CD4-positive, alpha-beta T cell treated with Interferon gamma for 1 hour (primary cell): ENCODE data around the gene TRIM37.

ENCODE experiments used
- DNase-seq: peaks from one replicate; pipeline ENCODE4 v3.0.0-alpha.2; 2020

The TRIM37 gene

DNA sequence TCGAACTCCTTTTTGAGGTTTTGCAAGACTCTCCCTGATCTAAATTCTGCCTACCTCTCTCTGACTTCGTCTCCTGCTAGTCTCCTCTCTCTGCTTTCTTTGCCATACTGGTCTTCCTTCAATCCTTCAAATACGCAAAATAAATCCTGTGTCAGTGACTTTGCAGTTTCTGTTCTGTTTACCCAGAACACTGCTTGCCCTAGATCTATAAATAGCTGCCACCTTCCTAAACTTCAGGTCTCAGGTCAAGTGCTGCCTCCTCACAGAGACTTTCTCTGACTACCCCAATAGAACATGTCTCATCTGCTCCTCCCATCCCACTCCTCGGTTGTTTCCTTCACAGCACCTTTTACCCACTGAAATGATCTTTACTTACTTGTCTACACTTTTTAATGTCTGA lies 78.9 kb downstream of the TRIM37 start:
- no peak for DNase-seq

GRCh38 chr17:59026176-59026939 lies 80.3 kb downstream of the TRIM37 start:
- no peak for DNase-seq

DNA sequence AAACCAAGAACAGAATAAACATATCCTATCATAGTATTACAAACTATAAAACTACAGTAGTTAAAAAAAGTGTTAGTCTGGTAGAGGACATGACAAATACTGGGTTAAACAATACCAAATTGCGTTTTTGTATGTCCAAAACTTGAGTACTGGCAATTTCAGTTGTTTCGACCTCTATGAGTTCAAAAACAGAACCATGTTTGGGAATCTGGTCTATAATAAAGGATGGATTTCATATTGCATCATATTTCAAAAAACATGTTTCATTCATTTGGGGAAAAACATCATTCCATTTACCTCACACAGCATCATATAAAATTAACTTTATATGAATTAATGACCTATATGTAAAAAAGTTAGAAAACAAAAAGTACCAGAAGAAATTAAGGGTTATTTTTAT lies 81.8 kb downstream of the TRIM37 start:
- no peak for DNase-seq

DNA sequence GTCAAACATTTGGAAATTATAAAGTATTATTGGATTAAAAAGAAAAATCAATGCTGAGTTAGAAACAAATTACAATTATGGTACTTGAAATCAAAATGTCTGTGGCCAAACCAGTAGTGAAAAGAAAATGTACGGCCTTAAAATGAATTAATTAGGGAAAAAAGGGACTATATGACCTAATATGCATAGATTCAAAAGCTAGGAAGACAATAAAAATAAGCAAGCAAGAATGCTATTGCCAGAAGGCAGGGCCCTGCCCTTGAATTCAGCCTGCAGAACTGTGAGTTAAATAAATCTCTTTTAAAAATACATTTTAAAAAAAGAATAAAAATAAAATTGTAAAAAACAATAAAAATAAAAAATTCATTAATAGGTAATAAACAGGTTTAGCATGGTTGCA lies 88.7 kb downstream of the TRIM37 start:
- no peak for DNase-seq

DNA sequence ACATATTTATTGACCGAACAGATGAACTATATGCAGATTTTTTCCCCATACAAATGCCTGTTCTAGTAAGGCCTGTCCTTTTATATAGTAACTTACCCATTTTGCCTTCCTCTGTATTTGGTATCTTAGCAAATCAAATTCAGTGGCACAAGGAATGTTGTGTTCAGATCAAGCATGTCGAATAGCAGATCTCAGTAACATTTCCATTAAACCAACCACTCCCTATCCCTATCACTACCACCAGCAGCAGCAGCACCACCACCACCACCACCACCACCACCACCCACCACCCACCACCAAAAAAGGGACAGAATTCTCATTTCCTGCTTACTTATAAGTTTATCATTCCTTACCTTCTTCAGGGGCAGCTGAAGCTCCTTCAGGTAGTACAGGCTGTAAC lies 94.7 kb downstream of the TRIM37 start:
- DNase-seq: no peak

GRCh38 chr17:59010026-59010425 lies 96.7 kb downstream of the TRIM37 start:
- no peak for DNase-seq

DNA sequence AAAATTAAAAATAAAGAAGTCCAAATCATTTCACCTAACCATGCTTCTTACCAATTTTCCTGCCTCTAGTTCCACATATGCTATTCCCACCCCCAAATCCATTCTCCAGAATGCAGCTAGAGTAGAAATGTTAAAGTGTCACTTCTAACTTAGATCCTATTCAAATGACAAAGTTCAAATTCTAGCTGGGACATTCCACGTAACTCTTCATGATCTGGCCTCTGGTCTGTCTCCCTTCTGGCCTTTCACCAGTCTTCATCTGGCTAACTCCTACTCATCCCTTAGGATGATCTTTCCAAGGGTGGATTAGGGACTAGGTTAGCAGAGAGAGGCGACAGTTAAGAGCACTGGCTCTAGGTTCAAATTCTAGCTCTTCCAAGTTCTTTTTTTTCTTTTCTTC lies 97.9 kb downstream of the TRIM37 start:
- no peak for DNase-seq

- no peak for DNase-seq
Observed at GRCh38 chr17:59007995-59008394, 98.7 kb downstream of the TRIM37 start.

- peak; percentile 52 for DNase-seq
Observed at GRCh38 chr17:59004338-59005111, 102.2 kb downstream of the TRIM37 start.

- DNase-seq: no peak
Observed at GRCh38 chr17:59003860-59004259, 102.8 kb downstream of the TRIM37 start.

DNA sequence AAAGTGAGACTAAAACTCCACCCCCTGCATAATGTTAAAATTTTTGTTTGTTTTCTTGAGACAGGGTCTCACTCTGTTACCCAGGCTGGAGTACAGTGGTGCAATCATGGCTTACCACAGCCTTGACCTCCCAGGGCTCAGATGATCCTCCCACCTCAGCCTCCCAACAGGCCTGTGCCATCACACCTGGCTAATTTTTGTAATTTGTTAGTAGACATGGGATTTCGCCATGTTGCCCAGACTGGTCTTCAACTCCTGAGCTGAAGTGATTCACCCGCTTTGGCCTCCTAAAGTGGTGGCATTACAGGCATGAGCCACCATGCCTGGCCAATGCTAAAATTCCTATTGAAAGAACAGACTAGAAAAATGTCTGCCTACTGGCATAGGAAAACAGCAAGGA lies 103.8 kb downstream of the TRIM37 start:
- no peak for DNase-seq

DNA sequence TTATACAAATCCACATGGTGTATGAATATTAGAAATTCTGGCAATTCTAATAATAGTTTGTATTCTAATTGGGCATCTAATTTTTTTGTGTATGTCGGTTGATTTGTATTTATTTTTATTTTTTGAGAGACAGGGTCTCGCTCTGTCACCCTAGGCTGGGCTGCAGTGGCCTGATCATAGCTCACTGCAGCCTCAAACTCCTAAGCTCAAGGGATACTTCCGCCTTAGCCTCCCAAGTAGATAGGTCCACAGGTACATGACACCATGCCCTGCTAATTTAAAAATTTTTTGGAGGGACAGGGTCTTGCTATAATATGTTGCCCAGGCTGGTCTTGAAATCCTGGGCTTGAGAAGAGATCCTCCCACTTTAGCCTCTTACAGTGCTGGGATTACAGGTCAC lies 104.6 kb downstream of the TRIM37 start:
- DNase-seq: no peak

DNA sequence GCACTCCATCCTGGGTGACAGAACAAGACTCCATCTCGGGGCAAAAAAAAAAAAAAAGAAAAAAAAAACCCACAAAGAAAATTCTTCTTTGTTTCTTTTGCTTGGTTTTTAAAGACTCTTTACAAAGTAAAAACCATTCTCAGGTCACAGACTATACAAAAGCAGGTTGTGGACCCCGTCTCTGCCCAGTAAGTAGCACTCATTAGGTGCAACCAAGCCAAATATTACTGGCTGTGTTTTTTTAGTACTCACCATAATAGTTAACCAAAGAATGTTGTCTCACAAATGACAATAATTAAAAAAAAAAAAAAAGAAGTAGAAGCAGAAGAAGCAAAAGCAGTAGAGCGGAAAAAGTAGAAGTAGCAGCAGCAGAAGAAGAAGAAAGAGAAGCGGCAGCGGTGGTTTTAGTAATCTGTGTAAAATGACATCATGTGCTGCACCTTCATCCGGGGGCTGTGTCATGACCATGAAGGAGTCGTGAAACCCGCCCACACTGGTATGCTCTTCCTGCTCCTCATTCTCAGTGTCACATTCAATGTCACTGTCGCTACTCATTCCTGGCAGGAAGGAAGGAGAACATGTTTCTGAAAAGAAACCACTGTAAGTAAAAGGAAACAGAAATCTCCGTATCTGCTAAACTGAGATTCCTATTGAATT lies 105.4 kb downstream of the TRIM37 start:
- DNase-seq: peak; percentile 83

- DNase-seq: no peak
Observed at GRCh38 chr17:59000022-59000421, 106.7 kb downstream of the TRIM37 start.

DNA sequence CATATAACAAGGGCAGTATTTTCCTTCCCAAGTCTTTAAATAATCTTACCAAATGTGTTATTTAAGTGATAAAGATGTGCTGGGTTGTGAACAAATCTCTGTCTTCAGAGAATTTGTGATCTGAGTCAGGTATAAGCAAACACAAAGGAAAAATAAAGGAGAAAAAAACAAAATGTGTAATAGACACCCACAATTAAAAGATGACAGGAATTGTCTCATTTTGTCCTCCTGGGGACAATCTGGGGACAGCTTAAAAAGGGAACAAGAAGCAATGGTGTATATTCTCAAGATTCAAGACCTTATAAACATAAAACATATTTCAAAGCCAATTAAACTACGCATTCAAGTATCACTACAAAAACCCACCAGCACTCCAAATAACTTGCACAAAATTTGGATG lies 107.2 kb downstream of the TRIM37 start:
- no peak for DNase-seq

DNA sequence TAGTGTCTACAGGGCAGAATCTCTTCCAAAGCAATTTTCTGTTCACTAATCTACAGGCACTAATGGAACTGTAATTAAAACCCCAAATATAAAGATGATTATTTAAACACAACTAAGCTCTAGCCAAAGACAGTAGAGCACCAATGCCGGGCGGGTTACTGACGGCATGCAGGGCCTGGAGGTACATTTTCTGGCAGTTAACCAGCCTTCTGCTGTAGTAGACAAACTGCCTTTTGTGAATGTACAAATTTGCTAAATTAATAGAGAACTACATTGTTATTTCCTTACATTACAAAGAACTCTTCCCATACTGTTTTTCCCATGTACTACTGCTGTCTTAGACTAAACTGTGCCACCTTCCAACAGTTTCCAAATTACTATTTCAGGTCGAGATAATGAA lies 107.8 kb downstream of the TRIM37 start:
- DNase-seq: no peak

GRCh38 chr17:58997756-58998553 lies 108.7 kb downstream of the TRIM37 start:
- DNase-seq: no peak

DNA sequence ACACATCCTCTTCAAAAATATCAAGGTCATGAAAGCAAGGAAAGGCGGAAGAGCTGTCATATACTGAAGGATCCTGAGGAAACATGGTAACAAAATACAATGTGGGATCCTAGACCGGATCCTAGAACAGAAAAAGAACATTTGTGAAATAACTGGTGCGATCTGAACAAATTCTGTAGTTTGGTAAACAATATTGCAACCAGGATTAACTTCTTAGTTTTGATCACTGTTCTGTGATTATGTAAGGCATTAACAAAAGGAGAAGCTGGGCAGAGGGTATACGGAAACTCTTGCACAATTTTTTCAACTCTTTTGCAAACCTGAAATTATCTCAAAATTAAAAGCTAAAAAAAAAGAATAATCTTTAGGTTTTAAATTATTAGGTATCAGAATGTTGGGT lies 109.7 kb downstream of the TRIM37 start:
- DNase-seq: no peak

- DNase-seq: no peak
Observed at GRCh38 chr17:58995247-58995940, 111.3 kb downstream of the TRIM37 start.

DNA sequence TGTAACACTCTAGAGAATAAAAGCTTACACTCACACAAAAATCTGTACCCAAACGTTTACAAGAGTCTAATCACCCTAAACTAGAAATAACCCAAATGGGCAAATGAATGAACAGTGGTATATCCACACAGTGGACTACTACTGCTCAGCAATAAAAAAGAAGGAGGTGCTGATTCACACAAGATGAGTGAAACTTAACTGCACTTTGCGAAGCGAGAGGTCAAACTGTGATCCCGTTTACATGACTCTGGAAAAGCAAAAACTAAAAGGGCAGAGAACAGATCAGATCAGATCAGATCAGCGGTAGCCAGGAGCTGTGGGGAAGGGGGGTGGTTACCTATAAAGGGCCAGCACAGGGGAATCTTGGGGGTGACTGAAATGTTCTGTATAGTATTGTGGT lies 113.4 kb downstream of the TRIM37 start:
- no peak for DNase-seq

DNA sequence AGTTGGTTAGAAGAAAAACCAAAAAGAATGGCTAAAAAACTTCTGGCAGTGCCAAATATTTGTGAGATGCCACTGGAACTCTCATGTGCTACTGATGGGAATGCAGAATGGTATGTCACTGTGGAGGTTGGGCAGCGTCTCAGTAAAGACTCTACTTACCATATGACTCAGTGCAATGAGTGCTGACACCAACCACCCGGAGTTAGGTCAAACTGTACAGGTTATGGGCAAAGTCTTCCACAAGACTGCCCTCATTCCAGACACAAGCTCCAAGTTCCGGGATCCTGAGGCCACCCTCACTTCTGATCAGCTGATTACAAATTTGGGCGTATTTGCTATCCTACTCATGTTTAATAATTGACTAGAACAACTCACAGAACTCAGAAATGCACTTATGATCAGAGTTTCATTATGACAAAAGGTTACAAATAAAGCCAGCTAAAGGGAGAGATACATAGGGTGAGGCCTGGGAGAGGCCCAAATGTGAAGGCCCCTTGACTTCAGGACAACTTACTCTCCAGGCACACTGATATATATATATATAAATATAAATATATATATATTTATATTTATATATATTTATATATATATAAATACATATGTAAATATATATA lies 114.9 kb downstream of the TRIM37 start:
- DNase-seq: no peak

DNA sequence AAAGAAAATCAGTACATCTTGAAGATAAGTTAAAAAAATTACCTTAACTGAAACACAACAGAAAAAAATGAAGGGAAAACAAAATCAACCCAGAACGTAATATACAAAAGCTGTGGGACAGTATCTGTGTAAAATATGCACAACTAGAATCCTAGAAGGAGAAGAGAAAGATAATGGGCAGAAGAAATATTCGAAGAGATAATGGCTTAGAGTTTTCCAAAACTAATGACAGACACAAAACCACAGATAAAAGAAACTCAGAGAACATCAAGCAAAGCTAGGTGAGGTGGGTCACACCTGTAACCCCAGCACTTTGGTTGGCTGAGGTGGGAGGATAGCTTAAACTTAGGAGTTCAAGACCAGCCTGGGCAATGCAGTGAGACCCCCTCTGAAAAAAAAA lies 117.1 kb downstream of the TRIM37 start:
- DNase-seq: no peak
